ENCODE results near the gene CNOT4.
"Not testable (repeated sequence)": the region's sequence is repeated elsewhere in the genome, so short reads cannot be mapped to it uniquely, and the experiment has no call there.

The CNOT4 gene

DNA sequence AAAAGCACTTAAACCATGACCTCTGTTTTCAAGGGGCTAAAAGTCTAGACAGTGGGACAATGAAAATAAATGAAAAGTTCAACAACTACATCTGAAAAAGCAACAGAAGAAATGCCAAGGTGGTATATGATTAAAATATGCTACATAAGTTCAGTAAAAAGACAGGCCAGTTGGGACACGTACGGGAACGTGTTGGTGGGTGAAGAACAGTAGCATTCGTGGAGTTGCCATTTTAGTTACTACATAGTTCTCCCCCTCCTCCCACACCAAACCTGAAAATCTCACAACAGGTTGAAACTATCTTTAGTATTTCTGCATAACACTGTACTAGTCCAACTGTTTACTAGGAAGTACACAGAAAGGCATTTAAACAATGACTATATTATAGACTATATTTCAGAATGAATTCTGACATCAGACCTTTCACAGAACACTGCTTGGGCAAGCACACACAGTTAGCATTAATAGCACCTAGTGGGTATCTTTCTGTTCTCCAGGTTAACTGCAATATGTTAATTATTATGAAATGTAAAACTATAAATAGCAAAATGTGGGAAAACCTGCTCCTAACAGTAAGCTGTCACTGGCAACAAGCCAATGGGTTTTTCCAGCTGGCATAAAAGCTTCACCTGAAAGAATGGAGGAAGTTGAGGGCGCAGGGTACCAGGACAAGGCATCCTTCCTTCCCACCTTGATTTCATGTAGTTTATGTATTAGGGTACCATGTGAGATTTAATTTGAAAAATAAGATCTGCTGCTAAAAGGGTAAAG is 141.3 kb downstream of the CNOT4 start:
- DNase-seq (ENCODE audit: extremely low read depth in 1 of 2, low read depth in 1 of 2): no peak

DNA sequence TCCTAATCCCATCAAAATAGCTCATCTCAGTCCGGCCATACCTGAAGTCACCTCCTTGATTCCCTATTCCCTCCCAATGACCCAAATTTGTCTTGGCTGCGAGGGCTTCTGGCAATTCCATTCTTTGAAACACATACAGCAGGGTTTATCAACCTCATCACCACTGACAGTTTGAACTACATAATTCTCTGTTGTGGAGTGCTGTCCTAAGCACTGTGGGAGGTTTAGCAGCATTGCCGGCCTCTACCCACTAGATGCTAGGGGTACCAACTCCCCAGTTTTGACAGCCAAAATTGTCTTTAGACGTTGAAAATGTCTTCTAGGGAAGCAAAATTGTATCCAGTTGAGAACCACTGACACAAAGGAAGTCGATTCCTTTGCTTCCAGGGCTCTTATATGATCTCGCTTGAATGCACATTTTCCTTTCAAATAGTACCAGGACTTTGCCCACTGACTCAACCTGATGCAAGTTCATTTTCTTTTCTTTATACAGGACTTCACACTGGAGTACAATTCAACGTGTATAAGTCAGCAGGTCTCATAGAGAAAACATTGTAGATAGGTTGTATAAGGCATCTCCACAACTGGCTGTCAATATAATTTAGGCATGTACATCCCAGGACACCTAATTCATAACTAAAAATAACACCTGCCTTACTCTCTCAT is 142.9 kb downstream of the CNOT4 start:
- DNase-seq (ENCODE audit: extremely low read depth in 1 of 2, low read depth in 1 of 2): no peak

DNA sequence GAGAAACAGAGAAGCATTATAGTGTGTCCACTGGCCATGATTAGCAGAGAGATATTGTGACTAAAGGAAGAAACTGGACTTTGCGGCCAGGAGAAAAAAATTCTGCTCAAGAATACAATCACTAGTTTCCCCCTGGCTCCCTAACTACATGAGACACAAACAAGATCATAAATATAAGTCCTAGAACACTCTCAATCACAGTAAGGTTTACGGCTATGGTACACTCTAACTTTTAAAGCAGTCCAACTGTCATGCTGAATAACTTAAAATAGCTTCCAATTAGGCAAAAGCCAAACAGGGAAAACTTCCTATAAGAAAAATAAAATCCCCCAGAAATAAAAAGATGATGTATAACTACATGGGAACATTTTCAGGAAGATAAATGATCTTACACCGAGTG is 144.2 kb downstream of the CNOT4 start:
- no peak for DNase-seq (ENCODE audit: extremely low read depth in 1 of 2, low read depth in 1 of 2)

DNA sequence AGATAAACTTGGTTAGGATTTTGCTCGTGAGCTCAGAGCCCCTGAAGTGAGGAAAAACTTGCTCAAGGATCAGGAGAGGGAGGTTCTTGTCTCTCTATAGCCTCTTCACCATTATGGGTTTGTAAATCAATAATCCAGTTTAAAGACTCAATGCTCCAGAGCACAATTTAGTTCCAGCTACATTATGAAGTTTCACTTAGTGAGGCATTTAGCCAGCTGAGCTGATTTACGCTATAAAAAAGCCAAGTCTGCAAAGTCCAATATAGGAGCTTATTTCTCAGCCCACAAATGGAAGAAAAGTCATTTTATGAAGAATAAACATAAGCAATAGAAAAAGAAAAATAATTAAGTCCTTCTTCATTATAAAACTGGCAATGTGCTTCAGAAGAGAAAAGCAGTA is 145.7 kb downstream of the CNOT4 start:
- DNase-seq (ENCODE audit: extremely low read depth in 1 of 2, low read depth in 1 of 2): no peak

- DNase-seq (ENCODE audit: extremely low read depth in 1 of 2, low read depth in 1 of 2): no peak
Measured at GRCh38 chr7:135362871-135363270, 147.0 kb downstream of the CNOT4 start.

- no peak for DNase-seq (ENCODE audit: extremely low read depth in 1 of 2, low read depth in 1 of 2)
Measured at GRCh38 chr7:135361788-135362187, 148.1 kb downstream of the CNOT4 start.

DNA sequence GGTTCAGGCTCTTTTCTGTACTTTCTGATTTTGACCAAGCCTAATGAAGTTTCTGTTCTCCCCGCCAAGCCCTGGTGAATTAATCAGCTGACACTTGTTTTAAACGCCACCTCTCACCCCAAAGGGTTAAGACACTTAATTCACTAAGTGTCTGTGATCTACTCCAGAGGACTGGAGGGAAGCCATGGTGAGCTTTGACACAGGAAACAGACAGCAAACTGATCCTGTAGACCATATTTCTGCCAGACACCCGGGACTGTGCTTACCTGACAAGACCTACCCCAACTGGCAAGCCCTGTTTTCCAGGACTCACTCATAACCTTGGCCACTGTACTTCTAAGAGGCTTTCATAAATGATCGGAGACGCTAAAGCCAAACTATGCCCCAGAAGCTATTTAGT is 150.3 kb downstream of the CNOT4 start:
- no peak for DNase-seq (ENCODE audit: extremely low read depth in 1 of 2, low read depth in 1 of 2)

DNA sequence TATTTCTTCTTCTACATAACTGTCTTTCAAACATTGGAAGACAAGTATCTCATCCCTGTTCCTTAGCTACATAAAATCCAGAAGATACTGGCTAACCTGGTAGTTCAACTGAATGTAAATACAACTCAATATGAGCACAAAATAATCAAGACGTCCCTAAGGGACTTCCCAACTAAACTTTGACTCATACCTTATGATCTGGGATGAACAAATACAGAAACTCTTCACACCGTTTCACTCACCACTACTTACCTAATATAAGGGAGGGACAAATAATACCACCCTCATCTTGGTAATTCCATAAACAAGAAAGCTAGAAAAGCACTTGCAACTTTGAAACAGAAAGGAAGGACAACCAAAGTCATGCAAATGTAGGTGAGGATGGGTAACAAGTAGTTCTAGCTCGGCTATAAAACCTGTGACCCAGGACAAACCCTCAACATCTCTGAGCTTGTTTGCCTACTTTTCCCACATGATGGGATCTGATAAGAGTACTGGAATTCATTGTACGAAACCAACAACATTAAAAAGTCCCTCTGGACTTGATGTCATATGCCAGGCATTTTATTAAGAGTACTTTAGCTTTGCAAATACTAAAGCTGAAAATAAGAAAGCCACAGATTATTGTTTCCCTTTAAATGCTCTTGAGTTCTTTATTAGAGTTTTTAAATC is 154.4 kb downstream of the CNOT4 start:
- no peak for DNase-seq (ENCODE audit: extremely low read depth in 1 of 2, low read depth in 1 of 2)

- no peak for DNase-seq (ENCODE audit: extremely low read depth in 1 of 2, low read depth in 1 of 2)
Measured at GRCh38 chr7:135353832-135354231, 156.1 kb downstream of the CNOT4 start.

DNA sequence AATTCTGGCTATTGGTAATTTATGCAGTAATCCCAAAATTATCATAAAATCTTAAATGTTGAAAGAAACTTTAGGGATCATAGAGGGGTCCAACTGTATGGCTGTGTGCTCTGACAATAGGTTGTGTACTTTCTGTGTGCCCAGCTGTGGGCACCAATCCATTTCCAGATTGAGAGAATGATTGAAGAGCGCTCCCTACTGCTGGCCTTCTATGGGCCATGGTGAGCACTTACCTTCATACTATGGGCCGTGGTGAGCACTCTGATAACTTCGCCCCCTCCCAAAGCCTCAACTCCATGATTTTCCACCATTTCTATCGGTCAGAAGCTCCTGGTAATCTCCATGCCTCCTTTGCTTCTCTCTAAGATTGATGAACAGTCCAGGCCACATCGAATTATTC is 157.6 kb downstream of the CNOT4 start:
- DNase-seq (ENCODE audit: extremely low read depth in 1 of 2, low read depth in 1 of 2): no peak

DNA sequence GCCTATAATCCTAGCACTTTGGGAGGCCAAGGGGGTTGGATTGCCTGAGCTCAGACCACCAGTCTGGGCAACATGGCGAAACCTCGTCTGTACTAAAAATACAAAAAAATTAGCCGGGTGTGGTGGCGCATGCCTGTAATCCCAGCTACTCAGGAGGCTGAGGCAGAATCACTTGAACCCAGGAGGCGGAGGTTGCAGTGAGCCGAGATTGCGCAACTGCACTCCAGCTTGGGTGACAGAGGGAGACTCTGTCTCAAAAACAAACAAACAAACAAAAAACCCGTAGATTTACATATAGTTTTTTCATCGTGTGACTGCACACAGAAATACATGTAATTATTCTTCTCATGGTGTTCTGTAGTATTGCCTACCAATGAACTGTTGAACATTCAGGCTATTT is 158.8 kb downstream of the CNOT4 start:
- DNase-seq (ENCODE audit: extremely low read depth in 1 of 2, low read depth in 1 of 2): not testable (repeated sequence)

DNA sequence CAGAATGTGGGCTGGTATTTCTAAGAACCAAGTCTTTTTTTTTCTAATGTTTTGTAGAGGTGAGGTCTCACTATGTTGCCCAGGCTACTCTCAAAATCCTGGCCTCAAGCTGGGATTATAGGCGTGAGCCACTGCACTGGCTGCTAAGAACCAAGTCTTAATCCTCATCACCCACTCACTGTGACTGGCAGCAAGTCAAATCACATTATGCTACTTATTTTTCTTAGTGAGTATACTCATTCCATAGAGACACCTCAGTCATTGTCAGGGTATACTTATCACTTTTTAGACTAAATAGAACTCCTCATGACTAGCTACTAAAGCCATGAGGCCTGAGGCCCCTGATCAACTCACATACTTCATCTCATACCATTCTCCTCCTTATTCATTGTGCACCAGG is 160.2 kb downstream of the CNOT4 start:
- no peak for DNase-seq (ENCODE audit: extremely low read depth in 1 of 2, low read depth in 1 of 2)

DNA sequence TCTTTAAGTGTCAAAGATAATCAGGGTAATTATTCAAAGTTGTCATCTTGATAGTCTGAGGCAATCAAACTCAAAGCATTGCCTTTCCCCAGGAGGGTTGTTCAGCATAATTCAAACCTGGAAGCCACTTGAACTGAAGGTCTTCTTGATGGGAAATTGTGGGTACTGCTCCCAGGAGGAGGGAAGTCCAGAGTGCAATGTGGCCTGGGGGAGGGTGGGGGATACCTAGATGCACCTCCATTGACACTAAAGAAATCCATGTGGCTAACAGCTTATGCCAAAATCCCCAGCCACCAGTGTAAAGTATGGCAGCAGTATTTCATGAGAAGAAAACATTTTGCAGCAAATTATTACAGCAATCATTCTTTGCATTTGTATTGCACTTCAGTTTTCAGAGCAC is 161.4 kb downstream of the CNOT4 start:
- no peak for DNase-seq (ENCODE audit: extremely low read depth in 1 of 2, low read depth in 1 of 2)

GRCh38 chr7:135343361-135343760 is 166.5 kb downstream of the CNOT4 start:
- DNase-seq (ENCODE audit: extremely low read depth in 1 of 2, low read depth in 1 of 2): no peak

DNA sequence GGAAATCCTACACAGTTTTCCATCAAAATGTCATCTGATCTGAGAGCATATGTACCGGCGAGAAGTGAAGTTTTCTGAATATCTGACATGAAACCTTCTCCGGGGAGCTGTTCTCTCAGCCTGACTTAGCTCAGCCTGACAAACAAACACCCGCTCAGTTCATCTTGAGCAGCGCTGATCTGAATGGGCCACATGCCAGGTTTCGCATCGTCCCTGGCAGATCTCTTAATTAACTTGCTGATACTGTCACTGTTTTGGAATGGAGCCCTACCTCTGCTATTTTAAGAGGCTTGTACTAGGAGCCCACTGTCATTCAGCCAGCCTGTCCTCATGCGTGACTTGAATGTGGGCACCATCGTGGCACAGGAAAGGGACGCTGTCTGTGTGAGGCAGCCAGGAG is 167.0 kb downstream of the CNOT4 start:
- DNase-seq (ENCODE audit: extremely low read depth in 1 of 2, low read depth in 1 of 2): no peak

- no peak for DNase-seq (ENCODE audit: extremely low read depth in 1 of 2, low read depth in 1 of 2)
Measured at GRCh38 chr7:135341049-135341448, 168.9 kb downstream of the CNOT4 start.

DNA sequence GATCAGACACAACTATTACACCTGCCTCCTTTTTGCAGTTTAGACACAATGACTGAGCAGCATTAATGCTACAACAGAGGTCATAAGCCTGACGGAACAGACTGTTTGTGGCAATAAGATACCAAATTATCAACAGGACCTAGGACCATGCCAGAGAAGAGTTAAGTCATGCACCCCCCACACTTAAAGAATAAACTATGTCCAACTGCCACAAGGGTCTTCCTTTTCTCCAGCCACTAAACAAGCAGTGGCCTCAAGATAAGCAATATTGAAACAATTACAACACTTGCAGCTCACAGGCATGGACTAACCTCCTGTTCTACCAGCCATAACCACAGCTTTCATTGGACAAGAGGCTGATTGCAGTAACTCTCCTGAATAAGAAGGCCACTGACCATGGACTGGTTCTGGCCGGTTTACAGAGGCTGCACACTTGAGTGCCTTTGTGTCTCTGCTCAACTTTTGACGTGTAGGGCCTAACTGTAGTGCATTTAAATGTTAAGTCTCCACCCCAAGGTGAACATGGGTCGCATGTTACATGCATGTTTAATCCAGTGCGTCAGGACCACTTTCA is 171.8 kb downstream of the CNOT4 start:
- DNase-seq (ENCODE audit: extremely low read depth in 1 of 2, low read depth in 1 of 2): no peak

DNA sequence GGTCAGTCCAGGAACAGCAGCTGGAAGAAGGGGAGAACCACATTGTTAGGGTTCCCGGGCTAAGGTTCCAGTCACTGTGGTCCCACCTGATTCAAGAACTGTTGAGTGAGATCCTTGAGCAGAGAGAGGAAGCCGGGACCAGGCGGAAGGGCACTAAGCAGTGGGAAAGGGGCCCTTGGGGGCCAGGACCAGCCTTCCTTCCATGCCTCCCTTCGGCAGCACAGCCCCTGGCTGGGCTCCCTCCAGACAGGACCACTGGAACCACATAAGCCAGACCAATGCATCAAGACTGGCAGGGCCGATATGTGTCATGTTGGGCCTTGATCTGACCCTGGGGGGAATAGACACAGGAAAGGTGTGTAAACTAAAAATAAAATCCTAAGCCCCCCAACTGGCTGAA is 172.4 kb downstream of the CNOT4 start:
- no peak for DNase-seq (ENCODE audit: extremely low read depth in 1 of 2, low read depth in 1 of 2)

DNA sequence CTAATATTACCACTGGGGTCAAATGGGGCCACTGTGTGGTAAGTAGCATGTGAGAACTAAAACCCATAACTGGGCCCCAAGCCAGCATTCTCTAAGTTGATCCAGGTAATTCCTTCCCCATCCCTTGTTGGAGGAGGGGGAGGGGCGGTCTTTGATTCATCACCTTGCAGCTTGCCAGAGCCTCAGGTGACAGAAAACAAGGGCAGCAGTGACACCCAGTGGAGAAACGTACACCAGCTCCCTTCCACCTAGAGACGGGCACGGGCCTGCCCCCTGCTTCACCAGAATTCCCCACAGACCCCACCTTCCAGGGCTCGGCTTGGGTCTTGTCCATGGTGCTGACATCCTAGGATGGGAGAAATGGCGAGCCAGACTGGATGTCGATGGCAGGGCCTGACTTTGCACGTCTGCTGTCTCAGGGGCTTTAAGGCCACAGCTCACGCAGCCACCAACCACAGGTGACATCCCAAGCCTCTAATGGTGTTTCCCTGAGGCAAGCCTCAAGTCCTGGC is 174.2 kb downstream of the CNOT4 start:
- peak; percentile 9 to 38 for DNase-seq (ENCODE audit: extremely low read depth in 1 of 2, low read depth in 1 of 2)

- no peak for DNase-seq (ENCODE audit: extremely low read depth in 1 of 2, low read depth in 1 of 2)
Measured at GRCh38 chr7:135334830-135335543, 174.9 kb downstream of the CNOT4 start.

- no peak for DNase-seq (ENCODE audit: extremely low read depth in 1 of 2, low read depth in 1 of 2)
Measured at GRCh38 chr7:135333946-135334345, 176.0 kb downstream of the CNOT4 start.

All from stimulated activated CD8-positive, alpha-beta memory T cell treated with anti-CD3 and anti-CD28 coated beads, Interleukin-7, amount 100 ng/mL, for 48 hours (primary cell).